H1 (cell line): Measurements from ENCODE around the gene PFKM. TPM values are rescaled to one million over a fixed set of nuclear protein-coding genes. Genes with fewer than 3 reads are reported as not detected.

ENCODE experiments used
- CEBPB ChIP-seq: IDR thresholded peaks from 2 replicates; pipeline ENCODE4 v1.6.1; 2012; ENCODE audit warnings: low read depth, low read length
- polyA plus RNA-seq, 7 experiments: library from polyadenylated mRNA; depleted of rRNA in 3 of 7; stranded (reverse) in 5 of 7; unstranded in 2 of 7; fragments of >200 nt in 5 of 7; fragments of 200-250 nt in 2 of 7; gene quantifications; 1 replicate in 5 of 7; 2 replicates in 1 of 7; 4 replicates in 1 of 7; pipeline versions ENCODE4 v1.2.1 to v1.2.3, GENCODE V29; 2011 to 2013; ENCODE audit warnings: missing spikeins in 2 of 7, mixed read lengths in 2 of 7
- total RNA-seq: library from RNA; stranded (reverse); fragmentation: NEBNext Ultra II Directional; extraction: Animal tissue kit (Norgen Biotek cat#: 25700); gene quantifications from 2 replicates; pipeline ENCODE4 v1.2.1, GENCODE V29; 2021

Gene PFKM
- total and polyA plus RNA-seq, 2 of the 8 experiments (the other 6 are each of a cell fraction or from before 2014, with no cell fraction given): 62.6 to 106 TPM

DNA sequence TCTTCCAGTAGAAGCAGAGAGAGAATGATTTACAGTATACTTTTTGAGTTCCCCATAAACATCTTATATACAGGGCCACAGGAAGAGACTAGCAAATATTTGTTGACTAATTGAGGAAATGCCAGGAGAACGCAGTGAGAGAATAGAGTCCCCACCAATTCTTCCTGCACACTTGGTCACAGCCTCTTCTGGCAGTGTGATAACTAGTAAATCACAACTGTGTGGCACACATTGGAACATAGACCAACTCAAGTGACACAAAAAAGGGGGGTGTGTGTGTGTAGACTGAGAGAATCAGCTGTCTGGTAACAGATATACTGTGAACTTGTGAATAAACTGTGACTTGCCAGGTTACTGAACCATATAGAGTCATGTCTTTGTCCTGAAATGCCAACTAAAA lies 10.2 kb downstream of the PFKM start (continued):
- no peak for TF ChIP-seq CEBPB
- TF ChIP-seq, all 59 proteins: peak for 0
